IMR-90 (cell line): ENCODE data around the gene AKR1C2. TPM values are rescaled to one million over a fixed set of nuclear protein-coding genes. Genes with fewer than 3 reads are reported as not detected.
"Not testable (repeated sequence)": the region's sequence is repeated elsewhere in the genome, so short reads cannot be mapped to it uniquely, and the experiment has no call there.

Experiments used
- ATAC-seq: fragments of 200-7000 bp; cut with Tn5 transposase; 2 replicates; pipeline ENCODE4 v1.9.1; 2020; ENCODE audit warnings: low read depth, mild to moderate bottlenecking, moderate library complexity
- BruUV-seq: library from RNA; stranded (reverse); fragments of 400-500 nt; replicated peaks from 2 replicates; lab custom pipeline; 2021; lab: Mats Ljungman, UMichigan
- CTCF ChIA-PET: fragments of 300-600 bp; formaldehyde crosslinking; extraction: SDS; loops from one replicate; lab custom pipeline; 2021; ENCODE audit warnings: antibody characterized with exemption; lab: Yijun Ruan, JAX
- POLR2A ChIA-PET: fragments of 300-600 bp; sonication (Branson Sonifier 250); formaldehyde crosslinking; loops from one replicate; lab custom pipeline; 2022; ENCODE audit warnings: antibody characterized with exemption; ENCODE audit not compliant: unreplicated experiment; lab: Charles Lee
- DNase-seq: peaks from one replicate; pipeline ENCODE4 v3.0.0; 2013
- H2AFZ ChIP-seq: replicated peaks from 2 replicates; pipeline ENCODE3; 2013; ENCODE audit warnings: low read length, mild to moderate bottlenecking; ENCODE audit not compliant: poor library complexity
- H2AK5ac ChIP-seq: 2 replicates; pipeline ENCODE4 v1.6.1; 2013; ENCODE audit warnings: low read depth, low read length, inconsistent platforms
- H2AK9ac ChIP-seq: replicated peaks from 2 replicates; pipeline ENCODE3; 2013; ENCODE audit warnings: mild to moderate bottlenecking, low read depth, low read length, moderate library complexity; ENCODE audit not compliant: poor library complexity
- H2BK120ac ChIP-seq: 2 replicates; pipeline ENCODE4 v1.6.1; 2013; ENCODE audit warnings: low read depth, low read length, inconsistent platforms
- H2BK15ac ChIP-seq: 3 replicates; pipeline ENCODE4 v1.6.1; 2013; ENCODE audit warnings: low read depth, low read length, inconsistent platforms
- H2BK20ac ChIP-seq: 2 replicates; pipeline ENCODE4 v1.6.1; 2013; ENCODE audit warnings: low read depth, mild to moderate bottlenecking, inconsistent platforms, low read length, moderate library complexity
- H2BK5ac ChIP-seq: 2 replicates; pipeline ENCODE4 v1.6.1; 2013; ENCODE audit warnings: mild to moderate bottlenecking, low read depth, low read length, inconsistent platforms; ENCODE audit not compliant: poor library complexity, severe bottlenecking
- H3K14ac ChIP-seq: replicated peaks from 2 replicates; pipeline ENCODE4 v1.6.1; 2013; ENCODE audit warnings: low read depth, low read length, inconsistent platforms
- H3K18ac ChIP-seq: 2 replicates; pipeline ENCODE4 v1.6.1; 2013; ENCODE audit warnings: low read depth, low read length, control low read depth
- H3K23ac ChIP-seq: 2 replicates; pipeline ENCODE4 v1.6.1; 2013; ENCODE audit warnings: low read depth, low read length, inconsistent platforms
- H3K27ac ChIP-seq: 2 replicates; pipeline ENCODE4 v1.5.1; 2013; ENCODE audit warnings: mild to moderate bottlenecking, control low read depth, low read length; ENCODE audit not compliant: insufficient read depth
- H3K27me3 ChIP-seq: 2 replicates; pipeline ENCODE4 v1.6.1; 2013; ENCODE audit warnings: low read length; ENCODE audit not compliant: control insufficient read depth, insufficient read depth
- H3K36me3 ChIP-seq: 2 replicates; pipeline ENCODE4 v1.6.1; 2013; ENCODE audit warnings: low read length, mixed read lengths; ENCODE audit not compliant: control insufficient read depth, insufficient read depth
- H3K4ac ChIP-seq: 2 replicates; pipeline ENCODE4 v1.6.1; 2013; ENCODE audit warnings: low read depth, low read length, inconsistent platforms
- H3K4me1 ChIP-seq: 2 replicates; pipeline ENCODE4 v1.6.1; 2013; ENCODE audit warnings: low read length, mixed read lengths; ENCODE audit not compliant: control insufficient read depth, insufficient read depth
- H3K4me2 ChIP-seq: 2 replicates; pipeline ENCODE4 v1.6.1; 2013; ENCODE audit warnings: low read depth, mild to moderate bottlenecking, control low read depth, low read length, moderate library complexity
- H3K4me3 ChIP-seq: 2 replicates; pipeline ENCODE4 v1.5.1; 2013; ENCODE audit warnings: low read depth, mild to moderate bottlenecking, control low read depth, low read length, moderate library complexity; ENCODE audit not compliant: insufficient read depth
- H3K56ac ChIP-seq: 2 replicates; pipeline ENCODE4 v1.6.1; 2013; ENCODE audit warnings: low read length, inconsistent platforms; ENCODE audit not compliant: insufficient read depth; ENCODE audit errors: extremely low read depth
- H3K79me1 ChIP-seq, 2 experiments: 2 replicates each; pipeline ENCODE4 v1.6.1; 2013; ENCODE audit warnings: low read length in 2 of 2, inconsistent platforms in 1 of 2, low read depth in 1 of 2
- H3K9ac ChIP-seq: 2 replicates; pipeline ENCODE4 v1.6.1; 2013; ENCODE audit warnings: low read depth, low read length, control low read depth
- H3K9me1 ChIP-seq: 2 replicates; pipeline ENCODE4 v1.6.1; 2013; ENCODE audit warnings: low read length, inconsistent platforms; ENCODE audit not compliant: insufficient read depth
- H3K9me3 ChIP-seq: 2 replicates; pipeline ENCODE4 v1.6.1; 2013; ENCODE audit warnings: low read length; ENCODE audit not compliant: control insufficient read depth, insufficient read depth
- H4K20me1 ChIP-seq: 2 replicates; pipeline ENCODE4 v1.6.1; 2013; ENCODE audit warnings: low read length, inconsistent platforms; ENCODE audit not compliant: insufficient read depth
- H4K5ac ChIP-seq: 2 replicates; pipeline ENCODE4 v1.6.1; 2013; ENCODE audit warnings: mild to moderate bottlenecking, low read depth, low read length, control low read depth
- H4K8ac ChIP-seq, 2 experiments: 2 replicates each; pipeline ENCODE4 v1.6.1; 2013; ENCODE audit warnings: low read depth in 2 of 2, low read length in 2 of 2, control low read depth in 1 of 2, inconsistent platforms in 1 of 2
- H4K91ac ChIP-seq: 2 replicates; pipeline ENCODE4 v1.6.1; 2013; ENCODE audit warnings: low read depth, low read length, inconsistent platforms; ENCODE audit not compliant: insufficient read depth
- WGBS, 2 experiments: methylation state at CpG; one replicate each; pipeline versions ENCODE4 v1.1.5 to v1.1.7; 2013; ENCODE audit warnings: missing lambda C conversion rate in 2 of 2; ENCODE audit not compliant: insufficient read length in 1 of 2; ENCODE audit errors: extremely low coverage in 2 of 2; 5-methylcytosine and 5-hydroxymethylcytosine counted together
- dilution Hi-C: fragments of 300-500 bp; cut with HindIII; formaldehyde crosslinking; loops from one replicate; pipeline ENCODE4 v1.14.3; 2018; ENCODE audit warnings: low sequenced_read_pairs; ENCODE audit not compliant: unreplicated experiment
- in situ Hi-C: fragments of 300-500 bp; cut with MboI; formaldehyde crosslinking; loops from 3 replicates; pipeline ENCODE4 v1.14.3; 2019; ENCODE audit warnings: low sequenced_read_pairs, inconsistent platforms, mixed read lengths
- intact Hi-C: fragments of 100-400 bp; cut with micrococcal nuclease; formaldehyde crosslinking; loops from 2 replicates; pipeline ENCODE4 v1.10.0; 2022
- polyA plus RNA-seq, 3 experiments: library from polyadenylated mRNA; depleted of rRNA; stranded (reverse); fragments of >200 nt; gene quantifications; 2 replicates each; pipeline ENCODE4 v1.2.3, GENCODE V29; 2012; ENCODE audit warnings: low replicate concordance in 1 of 3
- total RNA-seq: library from RNA; depleted of rRNA; stranded (reverse); fragments of >200 nt; gene quantifications from 2 replicates; pipeline ENCODE4 v1.2.3, GENCODE V29; 2012

AKR1C2 gene
- total and polyA plus RNA-seq, 2 of the 4 experiments (the other 2 are of a cell fraction) = 0.36 to 1.0 TPM

- H3K23ac ChIP-seq, H2BK5ac ChIP-seq, H3K9me1 ChIP-seq, H4K5ac ChIP-seq, H3K79me1 ChIP-seq, H3K9ac ChIP-seq, H3K14ac ChIP-seq, dilution Hi-C loops, H3K56ac ChIP-seq, H3K4me2 ChIP-seq, H3K9me3 ChIP-seq, DNase-seq, H3K4me3 ChIP-seq, H3K36me3 ChIP-seq, ATAC-seq, H3K4ac ChIP-seq, POLR2A ChIA-PET, in situ Hi-C loops, H4K20me1 ChIP-seq, H4K8ac ChIP-seq, intact Hi-C loops, H3K27ac ChIP-seq, H2BK20ac ChIP-seq, H2AK9ac ChIP-seq, H3K18ac ChIP-seq, H2BK15ac ChIP-seq, H2BK120ac ChIP-seq, BruUV-seq, H3K4me1 ChIP-seq, H3K27me3 ChIP-seq, H2AFZ ChIP-seq, H2AK5ac ChIP-seq, H4K91ac ChIP-seq: not testable (repeated sequence)
- no CpG with 5 or more reads among the region's 5 CpGs for WGBS, 2 experiments
- CTCF ChIA-PET = interaction anchor here (1.4 kb wide), 1 partner anchor 197 kb away, joined by 5 read pairs; no protein-coding TSS in a partner anchor
Measured at GRCh38 chr10:5047055-5047454, 43.4 kb upstream of the AKR1C2 start.
